Endometrial microvascular endothelial cells (primary cell): Measurements from ENCODE around the gene CAST. TPM values are rescaled to one million over a fixed set of nuclear protein-coding genes. Genes with fewer than 3 reads are reported as not detected.
"Not testable (repeated sequence)": the region's sequence is repeated elsewhere in the genome, so short reads cannot be mapped to it uniquely, and the experiment has no call there.

Source experiments
- in situ Hi-C: cut with HindIII; loops from 2 replicates; pipeline ENCODE4 v1.10.0; 2017; ENCODE audit warnings: low sequenced_read_pairs, low pct_unique_long_range_greater_than_20kb; ENCODE audit errors: inconsistent ontology term
- total RNA-seq: library from RNA; depleted of rRNA; stranded (reverse); fragments of >200 nt; gene quantifications from one replicate; pipeline ENCODE4 v1.2.3, GENCODE V29; 2015; ENCODE audit errors: inconsistent ontology term

Gene CAST
- total RNA-seq, 1 donor from 2014 or later, result 155 TPM

GRCh38 chr5:96789794-96790330 lies 127.7 kb downstream of the CAST start:
- in situ Hi-C loops, result no loop called here

- in situ Hi-C loops, result no loop called here
These were observed 128.9 kb downstream of the CAST start for GRCh38 chr5:96790961-96791504.

DNA sequence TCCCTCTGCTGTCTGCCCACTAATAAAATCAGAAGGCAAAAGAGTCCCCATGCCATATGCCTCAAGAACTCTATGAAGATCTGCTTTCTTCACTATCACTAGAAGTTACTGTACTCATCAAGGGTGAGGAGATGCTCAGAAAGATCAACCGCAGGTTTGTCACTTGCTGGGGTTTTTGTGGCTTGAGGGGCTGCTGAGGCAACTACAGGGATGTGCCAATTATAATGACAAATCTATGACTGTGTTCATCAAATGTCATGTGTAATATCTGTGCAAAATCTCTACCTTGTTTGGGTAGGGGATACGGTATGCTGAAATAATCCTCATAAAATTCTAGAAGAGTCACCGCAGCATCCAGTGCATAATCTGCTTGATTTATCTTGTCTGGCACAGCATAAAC lies 132.6 kb downstream of the CAST start:
- in situ Hi-C loops, result no loop called here

DNA sequence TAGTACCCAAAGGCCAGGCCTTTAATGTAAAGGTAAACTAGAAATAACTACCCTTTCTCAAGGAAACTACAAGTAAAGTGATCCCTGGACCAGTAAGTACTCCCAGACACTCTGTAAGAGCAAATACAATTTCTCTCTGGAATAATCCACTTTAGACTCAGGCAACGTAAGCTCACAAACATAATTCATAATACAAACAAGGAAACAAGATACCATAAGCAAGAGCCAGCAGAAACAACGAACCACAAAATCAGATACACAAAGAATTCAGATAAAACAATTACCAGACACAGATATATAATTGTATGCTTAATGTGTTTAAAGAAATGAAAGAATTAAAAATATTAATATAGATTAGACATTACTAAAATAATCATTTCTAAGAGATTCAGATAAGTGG lies 133.4 kb downstream of the CAST start:
- in situ Hi-C loops, result no loop called here

- in situ Hi-C loops, result no loop called here
These were observed 134.3 kb downstream of the CAST start for GRCh38 chr5:96796434-96796833.

DNA sequence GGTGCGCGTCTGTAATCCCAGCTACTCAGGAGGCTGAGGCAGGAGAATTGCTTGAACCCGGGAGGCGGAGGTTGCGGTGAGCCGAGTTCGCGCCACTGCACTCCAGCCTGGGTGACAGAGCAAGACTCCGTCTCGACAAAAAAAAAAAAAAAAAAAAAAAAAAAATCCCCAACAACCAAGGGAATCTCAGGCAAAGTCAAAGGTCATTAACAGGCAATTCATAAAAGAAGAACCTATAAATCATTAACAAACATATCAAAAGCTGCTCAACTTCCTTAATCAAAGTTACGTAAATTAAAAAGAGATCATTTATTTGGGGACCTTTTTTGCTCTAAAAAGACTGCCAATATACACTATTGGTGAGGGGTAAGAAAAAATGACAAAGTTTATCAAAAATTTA lies 139.5 kb downstream of the CAST start:
- in situ Hi-C loops, result not testable (repeated sequence)

DNA sequence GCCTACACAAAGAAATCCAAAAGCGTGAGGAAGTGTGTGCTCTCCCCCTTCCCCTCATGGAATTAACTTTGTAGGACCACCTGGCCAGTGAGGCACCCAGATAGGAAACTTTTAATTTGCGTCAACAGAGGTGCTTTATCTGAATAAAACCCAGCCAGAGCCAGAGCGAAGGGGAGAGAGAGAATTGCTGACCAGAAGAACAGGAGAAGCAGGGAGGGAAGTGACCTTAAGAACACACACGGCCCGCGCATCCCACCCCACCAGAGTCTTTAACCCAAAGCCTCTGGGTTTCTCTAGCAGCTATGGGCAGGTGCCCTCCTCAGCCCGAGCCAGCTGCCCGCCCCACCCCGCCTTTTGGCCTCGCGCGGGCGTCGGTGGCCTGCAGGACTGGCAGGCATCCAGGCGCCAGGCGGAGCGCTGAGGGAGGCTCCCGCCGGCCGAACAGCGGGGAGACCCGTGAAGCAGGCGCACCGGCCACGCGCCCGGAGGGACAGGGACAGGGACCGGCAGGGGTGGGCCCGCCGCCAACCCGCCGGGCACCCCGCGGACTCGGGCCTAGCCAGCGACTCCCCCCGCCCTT lies 145.0 kb downstream of the CAST start:
- in situ Hi-C loops, result no loop called here

DNA sequence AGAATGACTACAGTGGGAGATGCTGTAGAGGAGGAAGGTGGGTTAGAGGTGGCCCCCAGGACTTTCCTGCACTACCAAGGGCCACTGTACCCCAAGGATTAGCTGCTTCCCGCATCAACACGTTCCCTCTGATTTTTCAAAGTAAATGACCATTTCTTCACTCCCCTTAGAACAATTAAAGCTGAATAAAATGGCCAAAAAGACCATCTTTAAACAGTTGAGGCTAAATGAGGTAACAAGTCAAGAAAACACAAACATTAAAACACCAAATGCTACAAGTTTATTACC lies 146.3 kb downstream of the CAST start:
- in situ Hi-C loops, result no loop called here

DNA sequence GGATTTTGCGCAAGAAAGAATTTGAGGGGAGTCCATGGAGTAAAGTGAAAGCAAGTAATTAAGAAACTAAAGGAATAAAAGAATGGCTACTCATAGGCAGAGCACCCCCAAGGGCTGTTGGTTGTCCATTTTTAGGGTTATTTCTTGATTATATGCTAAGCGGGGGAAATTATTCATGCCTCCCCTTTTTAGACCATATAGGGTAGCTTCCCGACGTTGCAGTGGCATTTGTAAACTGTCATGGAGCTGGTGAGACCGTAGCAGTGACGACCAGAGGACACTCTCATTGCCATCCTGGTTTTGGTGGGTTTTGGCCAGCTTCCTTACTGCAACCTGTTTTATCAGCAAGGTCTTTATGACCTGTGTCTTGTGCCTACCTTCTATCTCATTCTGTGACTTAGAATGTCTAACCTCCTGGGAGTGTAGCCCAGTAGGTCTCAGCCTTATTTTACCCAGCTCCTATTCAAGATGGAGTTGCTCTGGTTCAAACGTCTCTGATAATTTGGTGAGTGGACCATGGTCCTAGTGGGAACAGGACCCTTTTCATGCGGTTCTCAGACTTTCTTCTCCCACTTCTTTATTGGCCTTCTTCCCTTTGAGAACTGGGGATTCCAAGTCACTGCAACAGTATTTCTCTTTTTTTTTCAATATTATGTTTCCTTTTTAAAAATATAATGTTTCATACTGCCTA lies 146.8 kb downstream of the CAST start:
- in situ Hi-C loops, result no loop called here

DNA sequence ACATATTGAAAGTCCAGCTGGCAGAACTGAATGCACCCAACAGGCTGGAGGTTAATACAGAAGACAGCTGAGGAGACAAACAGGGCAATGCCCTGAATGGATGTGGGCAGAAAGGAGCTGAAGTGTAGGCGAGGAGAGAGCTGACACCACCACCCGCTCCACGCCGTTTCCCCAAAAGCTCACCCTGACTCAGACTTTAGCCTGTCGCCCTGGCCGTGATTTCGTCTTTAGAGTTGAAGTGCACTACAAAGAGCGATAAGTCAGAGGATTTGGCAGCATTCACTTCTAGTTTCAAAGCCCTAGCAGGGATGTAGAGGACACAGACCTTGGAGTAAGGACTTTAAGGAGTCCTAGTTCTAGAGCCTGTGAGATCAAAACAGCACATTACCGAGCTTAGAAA lies 147.7 kb downstream of the CAST start:
- in situ Hi-C loops, result no loop called here

DNA sequence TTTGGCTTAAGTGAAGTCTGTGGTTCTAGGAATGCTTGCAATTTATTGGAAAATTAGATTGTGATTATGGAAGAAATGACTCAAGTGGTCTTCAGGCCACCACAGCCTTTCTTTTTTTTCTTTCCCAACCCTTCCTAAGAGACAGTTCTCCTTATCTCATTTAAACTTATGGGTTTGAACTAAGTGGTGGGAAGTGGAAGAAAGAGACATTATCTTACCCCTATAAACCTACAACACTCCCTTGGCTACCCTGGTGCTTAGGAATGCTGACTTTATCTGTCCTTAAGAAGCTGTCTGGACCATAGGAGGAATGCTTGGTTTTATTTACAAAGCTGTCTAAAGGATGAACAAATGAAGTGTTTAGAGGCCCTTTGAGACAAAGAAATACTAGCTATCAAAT lies 150.7 kb downstream of the CAST start:
- in situ Hi-C loops, result no loop called here

- in situ Hi-C loops, result no loop called here
These were observed 151.9 kb downstream of the CAST start for GRCh38 chr5:96814041-96814440.

GRCh38 chr5:96816411-96816939 lies 154.3 kb downstream of the CAST start:
- in situ Hi-C loops, result no loop called here

DNA sequence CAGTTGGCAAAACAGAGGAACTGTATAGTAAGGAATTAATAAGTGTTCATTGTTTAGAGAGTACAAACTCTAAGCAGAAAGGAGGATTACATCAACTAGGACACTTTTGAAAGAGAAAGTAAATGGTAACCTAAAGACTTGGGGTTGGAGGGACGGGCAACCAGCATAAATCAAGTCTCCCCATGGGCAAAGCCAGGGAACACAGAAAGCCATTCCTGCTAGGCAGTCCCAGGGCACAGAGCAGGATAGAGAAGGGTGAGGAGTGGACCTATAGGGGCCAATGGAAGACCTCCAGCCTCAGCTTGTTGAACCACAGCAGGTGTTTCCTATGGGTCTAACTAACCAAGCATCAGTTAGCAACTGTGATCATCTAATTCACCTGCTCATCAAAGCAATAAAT lies 154.8 kb downstream of the CAST start:
- in situ Hi-C loops, result no loop called here

- in situ Hi-C loops, result no loop called here
These were observed 155.3 kb downstream of the CAST start for GRCh38 chr5:96817506-96817905.

- in situ Hi-C loops, result no loop called here
These were observed 156.1 kb downstream of the CAST start for GRCh38 chr5:96818125-96818788.

DNA sequence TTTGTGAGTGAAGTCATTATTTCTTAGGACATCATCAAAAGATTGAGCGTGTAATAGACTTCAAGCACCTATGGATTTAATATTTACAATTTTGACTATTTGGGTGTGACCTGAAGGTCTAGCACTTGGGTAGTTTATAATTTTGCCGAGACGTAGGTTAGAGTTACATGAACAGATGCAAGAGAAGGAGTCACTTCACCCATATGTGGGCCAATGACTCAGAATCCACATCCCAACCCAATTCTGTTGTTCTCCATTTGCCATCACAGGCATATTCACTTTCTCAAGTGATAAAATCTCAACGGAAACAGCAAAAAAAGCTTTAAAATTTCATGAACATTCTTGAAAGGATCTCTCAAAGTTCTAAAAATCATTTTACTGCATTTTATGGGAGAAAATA lies 157.6 kb downstream of the CAST start:
- in situ Hi-C loops, result no loop called here

DNA sequence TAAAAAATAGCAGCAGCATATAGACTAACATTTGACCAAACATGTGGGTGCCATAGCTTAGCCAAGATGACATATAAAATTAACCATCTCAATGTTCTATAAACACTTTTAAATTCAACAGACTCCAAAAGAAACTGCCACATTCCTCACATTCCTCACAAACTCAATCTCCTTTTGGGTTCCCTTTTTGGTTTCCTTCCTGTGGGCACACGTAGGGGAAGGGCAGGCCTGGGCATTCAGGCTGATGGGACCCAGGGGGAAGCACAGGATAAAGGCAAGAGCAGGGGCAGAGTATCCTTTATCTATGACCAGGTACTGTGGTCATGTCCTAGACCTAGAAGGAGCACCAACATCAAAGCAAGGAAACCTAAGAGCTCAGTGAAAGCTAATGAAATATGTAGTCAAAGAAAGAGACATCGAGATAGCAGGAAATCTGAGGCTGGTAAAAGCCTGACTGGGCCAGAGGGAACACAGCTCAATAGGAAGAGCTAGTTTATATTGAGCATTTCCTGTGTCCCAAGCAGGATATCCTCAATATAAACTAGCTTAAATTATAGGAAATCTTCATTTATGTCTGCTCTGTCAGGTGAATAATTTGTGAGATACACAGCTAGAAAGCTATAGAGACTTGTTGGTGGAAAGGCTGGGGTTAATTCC lies 159.2 kb downstream of the CAST start:
- in situ Hi-C loops, result no loop called here

- in situ Hi-C loops, result no loop called here
These were observed 160.7 kb downstream of the CAST start for GRCh38 chr5:96822686-96823459.
